Spinal cord (tissue), 10 donors: ENCODE data around the gene ABHD6. TPM values are rescaled to one million over a fixed set of nuclear protein-coding genes. Genes with fewer than 3 reads are reported as not detected.

Experiments used
- DNase-seq, 6 donors: peaks; one replicate each; pipeline versions ENCODE4 v3.0.0 to v3.0.0-alpha.2; 2013 to 2015; ENCODE audit warnings: low spot score in 6 of 6, low read depth in 4 of 6
- H3K27ac ChIP-seq: one replicate; pipeline ENCODE4 v1.5.1; 2013; ENCODE audit warnings: low read depth, low read length, control low read depth
- H3K27me3 ChIP-seq: one replicate; pipeline ENCODE4 v1.6.1; 2013; ENCODE audit warnings: low read length; ENCODE audit not compliant: control insufficient read depth, insufficient read depth
- H3K36me3 ChIP-seq: one replicate; pipeline ENCODE4 v1.6.1; 2013; ENCODE audit warnings: low read length; ENCODE audit not compliant: control insufficient read depth, insufficient read depth
- H3K4me1 ChIP-seq: one replicate; pipeline ENCODE4 v1.6.1; 2013; ENCODE audit warnings: low read length; ENCODE audit not compliant: control insufficient read depth, insufficient read depth
- H3K4me3 ChIP-seq: one replicate; pipeline ENCODE4 v1.5.1; 2013; ENCODE audit warnings: low read depth, low read length, control low read depth
- H3K9me3 ChIP-seq: one replicate; pipeline ENCODE4 v1.6.1; 2013; ENCODE audit warnings: low read length; ENCODE audit not compliant: control insufficient read depth, insufficient read depth
- WGBS: methylation state at CpG from one replicate; pipeline ENCODE4 v1.1.5; 2013; ENCODE audit warnings: missing lambda C conversion rate; ENCODE audit not compliant: insufficient coverage; 5-methylcytosine and 5-hydroxymethylcytosine counted together
- polyA plus RNA-seq, 2 donors: library from polyadenylated mRNA; unstranded; fragments of 120-200 nt; gene quantifications; one replicate each; pipeline ENCODE4 v1.2.1, GENCODE V29; 2013; ENCODE audit not compliant: insufficient read length in 2 of 2
- small RNA-seq: library from RNA; depleted of rRNA; stranded (forward); fragments of <200 nt; gene quantifications from one replicate; pipeline ENCODE3, GENCODE V24; 2014; ENCODE audit warnings: low replicate concordance
- total RNA-seq, 2 donors: library from RNA; depleted of rRNA in 1 of 2; stranded (reverse); fragments of 120-200 nt in 1 of 2; fragments of >200 nt in 1 of 2; gene quantifications; one replicate each; pipeline versions ENCODE4 v1.2.3 to v1.2.4, GENCODE V29; 2013 to 2014
- donor health status: healthy.

The ABHD6 gene
- total and polyA plus RNA-seq, 4 donors = 21.5 to 22.9 (median 22.3) TPM

DNA sequence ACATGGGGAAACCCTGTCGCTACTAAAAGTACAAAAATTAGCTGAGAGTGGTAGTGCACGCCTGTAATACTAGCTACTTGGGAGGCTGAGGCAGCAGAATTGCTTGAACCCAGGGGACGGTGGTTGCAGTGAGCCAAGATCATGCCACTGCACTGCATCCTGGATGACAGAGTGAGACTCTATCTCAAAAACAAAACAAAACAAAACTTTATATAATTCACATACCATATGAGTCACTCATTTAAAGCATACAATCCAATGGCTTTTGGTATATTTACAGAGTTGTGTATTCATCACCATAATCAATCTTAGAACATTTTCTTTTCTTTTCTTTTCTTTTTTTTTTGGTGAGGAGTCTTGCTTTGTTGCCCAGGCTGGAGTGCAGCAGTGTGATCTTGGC is 103.8 kb downstream of the ABHD6 start:
- no peak overlapping the region for H3K4me3 ChIP-seq
- H3K9me3 ChIP-seq = no peaks in the 10 kb centered on the region
- DNase-seq = no peak
- no peaks in the 10 kb centered on the region for H3K27me3 ChIP-seq
- whole genome bisulfite sequencing = 94% methylated on average over 2 of the region's 3 CpGs
- H3K4me1 ChIP-seq = no peaks in the 10 kb centered on the region
- H3K27ac ChIP-seq = no peak overlapping the region
- peaks cover 3% of the 10 kb centered on the region for H3K36me3 ChIP-seq

DNA sequence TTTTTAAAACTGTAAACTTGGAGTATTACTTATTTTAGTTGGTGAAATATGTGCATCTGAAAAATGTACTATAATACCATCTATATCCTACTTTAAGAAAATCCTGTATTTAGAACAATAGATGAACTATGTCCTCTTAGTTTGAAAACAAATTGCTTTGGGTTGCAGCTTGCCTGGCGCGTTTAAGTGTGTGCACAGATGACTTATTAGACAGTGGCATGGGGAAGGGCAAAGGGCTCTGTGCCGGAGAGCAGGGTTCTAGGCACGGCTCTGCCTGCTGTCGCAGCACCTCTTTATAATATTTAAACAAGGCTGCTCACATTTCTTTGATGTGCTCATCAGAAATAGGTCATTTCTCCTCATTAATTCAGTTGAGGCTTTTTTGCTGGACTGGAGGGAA is 105.1 kb downstream of the ABHD6 start:
- no CpG with 5 or more reads among the region's 5 CpGs for WGBS
- H3K4me3 ChIP-seq = no peak overlapping the region
- H3K4me1 ChIP-seq = no peaks in the 10 kb centered on the region
- H3K9me3 ChIP-seq = no peaks in the 10 kb centered on the region
- no peak for DNase-seq
- H3K27me3 ChIP-seq = no peaks in the 10 kb centered on the region
- H3K36me3 ChIP-seq = peaks cover 3% of the 10 kb centered on the region
- H3K27ac ChIP-seq = no peak overlapping the region

Small RNA genes within 50 kb of the gene (small RNA-seq; reads per million reads assigned to genes)
- not detected for gene AC098479.1

Other genes starting within 250 kb of the ABHD6 start
- gene FLNB, start 229.4 kb upstream of the ABHD6 start, total RNA-seq = 100 to 1,000 TPM in 1 of 2 donors, 10 to 100 TPM in 1; 70.6 to 251 TPM
- gene FLNB, start 229.4 kb upstream of the ABHD6 start, polyA plus RNA-seq = 10 to 100 TPM; 46.1 to 78.9 TPM
- gene DNASE1L3, start 26.8 kb upstream of the ABHD6 start, total RNA-seq = 1 to 10 TPM; 3.7 to 7.5 TPM
- gene DNASE1L3, start 26.8 kb upstream of the ABHD6 start, polyA plus RNA-seq = under 1 TPM; 0.59 TPM
- 10 to 100 TPM; 13.5 to 18.2 TPM for gene RPP14, start 68.5 kb downstream of the ABHD6 start, total RNA-seq
- 10 to 100 TPM; 14.4 to 20.1 TPM for gene RPP14, start 68.5 kb downstream of the ABHD6 start, polyA plus RNA-seq
- 10 to 100 TPM; 10.2 to 12.1 TPM for gene HTD2, start 68.7 kb downstream of the ABHD6 start, total RNA-seq
- 10 to 100 TPM; 12.2 to 12.5 TPM for gene HTD2, start 68.7 kb downstream of the ABHD6 start, polyA plus RNA-seq
- 10 to 100 TPM; 33.9 to 43.6 TPM for gene PXK, start 95.1 kb downstream of the ABHD6 start, total RNA-seq
- gene PXK, start 95.1 kb downstream of the ABHD6 start, polyA plus RNA-seq = 10 to 100 TPM; 44.0 to 53.3 TPM
- gene PDHB, start 196.0 kb downstream of the ABHD6 start, total RNA-seq = 100 to 1,000 TPM in 1 of 2 donors, 10 to 100 TPM in 1; 81.7 to 109 TPM
- 100 to 1,000 TPM; 107 to 110 TPM for gene PDHB, start 196.0 kb downstream of the ABHD6 start, polyA plus RNA-seq